MM.1S (cell line): ENCODE measurements around the gene CYP27C1.

Experiments used
- DNase-seq: peaks from one replicate; pipeline ENCODE4 v3.0.0-alpha.2; 2015
- H2AFZ ChIP-seq: fragments of 300-600 bp; sonication (generic); 2 replicates; pipeline ENCODE4 v1.6.0; 2016; ENCODE audit warnings: antibody characterized with exemption, low read length
- H3F3A ChIP-seq: fragments of 300-600 bp; sonication (generic); 2 replicates; pipeline ENCODE4 v1.6.1; 2016; ENCODE audit warnings: mild to moderate bottlenecking, antibody characterized with exemption, low read length, moderate library complexity, mixed read lengths; ENCODE audit not compliant: insufficient read depth
- H3K27ac ChIP-seq: fragments of 300-600 bp; sonication (generic); 2 replicates; pipeline ENCODE4 v1.5.1; 2016; ENCODE audit warnings: mild to moderate bottlenecking, low read length
- H3K27me3 ChIP-seq: fragments of 300-600 bp; sonication (generic); replicated peaks from 2 replicates; pipeline ENCODE4 v1.6.0; 2016; ENCODE audit warnings: low read length; ENCODE audit not compliant: insufficient read depth
- H3K36me3 ChIP-seq: fragments of 300-600 bp; sonication (generic); replicated peaks from 2 replicates; pipeline ENCODE4 v1.6.1; 2016; ENCODE audit warnings: mild to moderate bottlenecking, low read length, mixed read lengths; ENCODE audit not compliant: insufficient read depth
- H3K4me1 ChIP-seq: fragments of 300-600 bp; sonication (generic); 2 replicates; pipeline ENCODE4 v1.6.1; 2016; ENCODE audit warnings: low read length, mixed read lengths
- H3K4me2 ChIP-seq: fragments of 300-600 bp; sonication (generic); 2 replicates; pipeline ENCODE4 v1.6.0; 2016; ENCODE audit warnings: low read depth, low read length
- H3K4me3 ChIP-seq: fragments of 300-600 bp; sonication (generic); 2 replicates; pipeline ENCODE4 v1.5.1; 2016; ENCODE audit warnings: low read length, mixed read lengths
- H3K79me2 ChIP-seq: fragments of 300-600 bp; sonication (generic); 2 replicates; pipeline ENCODE4 v1.6.1; 2016; ENCODE audit warnings: mixed run types, low read length, mixed read lengths
- H3K9ac ChIP-seq: fragments of 300-600 bp; sonication (generic); 2 replicates; pipeline ENCODE4 v1.6.1; 2016; ENCODE audit warnings: low read length, mixed read lengths
- H3K9me2 ChIP-seq: fragments of 300-600 bp; sonication (generic); replicated peaks from 2 replicates; pipeline ENCODE4 v1.6.1; 2016; ENCODE audit warnings: mild to moderate bottlenecking, low read length, mixed read lengths; ENCODE audit not compliant: insufficient read depth
- H3K9me3 ChIP-seq: fragments of 300-600 bp; sonication (generic); replicated peaks from 2 replicates; pipeline ENCODE4 v1.6.1; 2016; ENCODE audit warnings: mild to moderate bottlenecking, low read length, mixed read lengths; ENCODE audit not compliant: insufficient read depth
- H4K20me1 ChIP-seq: fragments of 300-600 bp; sonication (generic); 2 replicates; pipeline ENCODE4 v1.6.1; 2016; ENCODE audit warnings: mild to moderate bottlenecking, low read length, moderate library complexity, mixed read lengths; ENCODE audit not compliant: insufficient read depth
- EZH2 ChIP-seq: fragments of 300-600 bp; sonication (generic); optimal IDR thresholded peaks from 2 replicates; pipeline ENCODE3; 2017; ENCODE audit warnings: low read depth, mild to moderate bottlenecking, antibody characterized with exemption, low read length, mixed read lengths
- EZH2phosphoT487 ChIP-seq: fragments of 300-600 bp; sonication (generic); IDR thresholded peaks from 2 replicates; pipeline ENCODE4 v1.6.1; 2018; ENCODE audit warnings: antibody characterized with exemption, low read length
- TF ChIP-seq, protein P1 (sequence below): fragments of 300-600 bp; sonication (generic); IDR thresholded peaks from 2 replicates; pipeline ENCODE4 v1.5.1; 2016; ENCODE audit warnings: antibody characterized with exemption, low read length, mixed read lengths

CYP27C1 gene

DNA sequence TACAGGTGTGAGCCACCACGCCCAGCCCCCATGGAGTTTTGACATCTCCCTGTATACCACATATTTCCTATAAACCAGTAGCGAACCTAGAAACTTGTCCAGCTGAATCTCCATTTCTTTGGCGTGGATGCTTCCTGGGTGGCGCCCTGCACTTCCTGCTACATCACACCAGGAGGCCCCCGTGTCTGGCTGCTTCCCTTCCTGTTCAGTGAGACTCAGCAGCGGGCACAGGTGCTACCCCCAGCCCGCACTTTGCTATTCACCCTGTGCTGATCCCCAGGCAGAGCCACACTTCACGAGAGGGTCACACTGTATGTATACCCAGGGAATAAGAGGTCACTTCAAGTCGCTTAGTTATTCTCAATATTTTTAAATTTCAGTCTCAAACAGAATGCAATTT is 35.0 kb downstream of the CYP27C1 start:
- H3K27ac ChIP-seq, result no peak overlapping the region
- H3K4me2 ChIP-seq, result no peak overlapping the region
- H3F3A ChIP-seq, result no peaks in the 10 kb centered on the region
- no peaks in the 10 kb centered on the region for H4K20me1 ChIP-seq
- H3K4me3 ChIP-seq, result no peak overlapping the region
- H3K9me2 ChIP-seq, result no peaks in the 10 kb centered on the region
- H3K9ac ChIP-seq, result no peak overlapping the region
- no peaks in the 10 kb centered on the region for H3K27me3 ChIP-seq
- TF ChIP-seq, protein P1, sequence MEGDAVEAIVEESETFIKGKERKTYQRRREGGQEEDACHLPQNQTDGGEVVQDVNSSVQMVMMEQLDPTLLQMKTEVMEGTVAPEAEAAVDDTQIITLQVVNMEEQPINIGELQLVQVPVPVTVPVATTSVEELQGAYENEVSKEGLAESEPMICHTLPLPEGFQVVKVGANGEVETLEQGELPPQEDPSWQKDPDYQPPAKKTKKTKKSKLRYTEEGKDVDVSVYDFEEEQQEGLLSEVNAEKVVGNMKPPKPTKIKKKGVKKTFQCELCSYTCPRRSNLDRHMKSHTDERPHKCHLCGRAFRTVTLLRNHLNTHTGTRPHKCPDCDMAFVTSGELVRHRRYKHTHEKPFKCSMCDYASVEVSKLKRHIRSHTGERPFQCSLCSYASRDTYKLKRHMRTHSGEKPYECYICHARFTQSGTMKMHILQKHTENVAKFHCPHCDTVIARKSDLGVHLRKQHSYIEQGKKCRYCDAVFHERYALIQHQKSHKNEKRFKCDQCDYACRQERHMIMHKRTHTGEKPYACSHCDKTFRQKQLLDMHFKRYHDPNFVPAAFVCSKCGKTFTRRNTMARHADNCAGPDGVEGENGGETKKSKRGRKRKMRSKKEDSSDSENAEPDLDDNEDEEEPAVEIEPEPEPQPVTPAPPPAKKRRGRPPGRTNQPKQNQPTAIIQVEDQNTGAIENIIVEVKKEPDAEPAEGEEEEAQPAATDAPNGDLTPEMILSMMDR, result no peak
- TF ChIP-seq EZH2phosphoT487, result no peak
- TF ChIP-seq EZH2, result no peak
- H3K36me3 ChIP-seq, result no peaks in the 10 kb centered on the region
- no peaks in the 10 kb centered on the region for H3K9me3 ChIP-seq
- H3K4me1 ChIP-seq, result no peaks in the 10 kb centered on the region
- H2AFZ ChIP-seq, result no peak overlapping the region
- H3K79me2 ChIP-seq, result no peaks in the 10 kb centered on the region
- DNase-seq, result no peak

DNA sequence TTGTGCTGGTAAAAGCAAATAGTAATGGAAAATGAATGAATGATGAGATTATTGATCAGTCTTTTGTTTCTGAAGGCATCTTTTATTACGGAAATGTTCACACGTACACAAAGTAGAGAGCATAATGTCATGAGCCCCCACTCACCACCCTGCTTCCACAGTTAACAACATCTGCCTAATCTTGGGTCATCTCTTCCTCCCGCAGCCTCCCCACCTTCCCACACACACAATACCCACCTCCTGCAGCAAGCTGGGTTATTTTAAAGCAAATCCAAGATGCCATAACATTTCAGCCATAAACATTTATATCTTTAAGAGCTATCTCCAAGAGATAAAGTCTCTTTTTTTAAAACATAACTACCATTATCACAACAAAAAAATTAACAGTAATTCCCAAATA is 36.3 kb downstream of the CYP27C1 start:
- Histone ChIP-seq H3K9me3 (no peaks in the 10 kb centered on the region), H3K9ac (no peak overlapping the region), H3K27ac (no peak overlapping the region), H3K4me3 (no peak overlapping the region), H3K4me1 (no peaks in the 10 kb centered on the region), H2AFZ (no peak overlapping the region), H3K36me3 (no peaks in the 10 kb centered on the region), H3K79me2 (no peaks in the 10 kb centered on the region), H3K27me3 (no peaks in the 10 kb centered on the region), H4K20me1 (no peaks in the 10 kb centered on the region), H3K9me2 (no peaks in the 10 kb centered on the region), H3F3A (no peaks in the 10 kb centered on the region), H3K4me2 (no peak overlapping the region)
- TF ChIP-seq, protein P1, result no peak
- TF ChIP-seq EZH2, result no peak
- TF ChIP-seq EZH2phosphoT487, result no peak
- no peak for DNase-seq

DNA sequence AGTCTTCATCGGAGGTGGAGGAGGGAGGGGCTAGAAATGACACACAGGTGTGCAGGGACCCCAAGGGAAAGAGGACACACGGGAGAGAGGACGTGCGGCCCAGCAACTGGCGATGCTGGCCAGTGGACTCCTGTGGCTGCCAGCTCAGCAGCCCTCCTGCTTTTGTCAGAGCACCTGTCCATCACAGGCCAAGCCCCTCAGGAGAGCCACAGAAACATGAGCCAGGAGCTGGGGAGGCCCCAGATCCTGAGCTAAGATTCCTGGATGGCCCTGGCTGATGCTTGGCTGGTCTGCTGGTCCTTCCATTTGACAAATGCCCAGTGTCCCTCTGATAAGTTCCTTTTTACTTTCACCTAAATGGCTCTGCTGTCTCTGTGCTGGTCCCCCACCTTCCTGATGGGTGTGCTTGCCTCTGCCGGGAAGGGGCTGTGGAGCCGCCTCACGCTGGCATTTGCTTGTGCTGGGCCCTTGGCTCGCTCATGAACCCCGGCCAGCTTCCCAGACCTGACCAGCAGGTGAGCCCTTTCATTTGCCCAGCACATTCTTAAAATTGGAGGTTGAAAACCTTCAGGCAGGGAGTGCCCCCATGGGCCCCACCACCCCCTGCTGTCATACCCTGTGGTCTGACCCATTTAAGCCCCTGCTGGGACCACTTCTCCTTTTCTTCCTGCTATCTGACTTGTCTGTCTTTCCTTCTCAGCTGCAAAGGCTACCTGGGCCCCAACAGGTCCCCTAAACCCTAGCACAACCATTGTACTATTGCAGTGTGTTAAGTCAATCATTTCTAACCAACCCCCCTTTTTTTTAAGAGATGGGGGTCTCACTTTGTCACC is 37.3 kb downstream of the CYP27C1 start:
- Histone ChIP-seq H3K9me3 (no peaks in the 10 kb centered on the region), H3K4me3 (no peak overlapping the region), H3K79me2 (no peaks in the 10 kb centered on the region), H3K36me3 (no peaks in the 10 kb centered on the region), H3K9ac (no peak overlapping the region), H3K4me2 (no peak overlapping the region), H3K27ac (no peak overlapping the region), H3K4me1 (no peaks in the 10 kb centered on the region), H2AFZ (no peak overlapping the region), H4K20me1 (no peaks in the 10 kb centered on the region), H3F3A (no peaks in the 10 kb centered on the region), H3K27me3 (no peaks in the 10 kb centered on the region), H3K9me2 (no peaks in the 10 kb centered on the region)
- TF ChIP-seq EZH2phosphoT487 (no peak), EZH2 (no peak)
- TF ChIP-seq, protein P1, result no peak
- no peak for DNase-seq
